GM04503 (cell line): ENCODE measurements around the gene GIMAP4.
"Not testable (repeated sequence)": the region's sequence is repeated elsewhere in the genome, so short reads cannot be mapped to it uniquely, and the experiment has no call there.

ENCODE experiments used
- DNase-seq: peaks from one replicate; pipeline ENCODE4 v3.0.0-alpha.2; 2012; ENCODE audit warnings: low read depth

The GIMAP4 gene

GRCh38 chr7:150580638-150581394 is 13.6 kb downstream of the GIMAP4 start:
- DNase-seq, result no peak

DNA sequence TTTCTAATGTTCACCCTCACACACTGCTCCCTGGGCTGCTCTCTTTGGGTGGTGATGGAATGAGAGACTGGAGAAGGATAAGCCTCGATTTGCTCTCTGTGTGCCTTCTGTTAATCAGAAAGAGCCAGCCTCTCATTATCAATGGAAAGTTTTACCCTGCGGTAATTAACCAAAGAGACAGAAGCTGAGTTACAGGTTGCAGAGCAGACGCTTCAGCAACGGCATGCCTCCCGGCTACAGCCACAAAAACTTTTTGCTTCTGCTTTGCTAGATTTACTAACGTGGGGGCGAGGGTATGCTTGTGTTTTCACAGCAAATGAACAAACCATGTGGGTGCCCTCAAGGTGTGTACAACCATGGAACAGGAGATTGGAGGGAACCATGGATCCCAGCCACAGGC is 18.0 kb downstream of the GIMAP4 start:
- DNase-seq, result no peak

- no peak for DNase-seq
Observed at GRCh38 chr7:150586068-150586784, 19.0 kb downstream of the GIMAP4 start.

GRCh38 chr7:150586785-150587152 is 19.6 kb downstream of the GIMAP4 start:
- no peak for DNase-seq

- DNase-seq, result no peak
Observed at GRCh38 chr7:150587551-150587950, 20.4 kb downstream of the GIMAP4 start.

DNA sequence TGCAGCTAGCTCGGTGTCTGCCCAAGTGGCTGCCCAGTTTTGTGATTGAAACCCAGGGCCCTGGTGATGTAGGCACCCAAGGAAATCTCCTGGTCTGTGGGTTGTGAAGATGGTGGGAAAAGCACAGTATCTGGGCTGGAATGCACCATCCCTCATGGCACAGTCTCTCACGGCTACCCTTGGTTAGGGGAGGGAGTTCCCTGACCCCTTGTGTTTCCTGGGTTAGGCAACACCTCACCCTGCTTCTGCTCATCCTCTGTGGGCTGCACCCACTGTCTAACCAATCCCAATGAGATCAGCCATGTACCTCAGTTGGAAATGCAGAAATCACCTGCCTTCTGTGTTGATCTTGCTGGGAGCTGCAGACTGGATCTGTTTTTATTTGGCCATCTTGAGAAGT is 27.6 kb downstream of the GIMAP4 start:
- no peak for DNase-seq

DNA sequence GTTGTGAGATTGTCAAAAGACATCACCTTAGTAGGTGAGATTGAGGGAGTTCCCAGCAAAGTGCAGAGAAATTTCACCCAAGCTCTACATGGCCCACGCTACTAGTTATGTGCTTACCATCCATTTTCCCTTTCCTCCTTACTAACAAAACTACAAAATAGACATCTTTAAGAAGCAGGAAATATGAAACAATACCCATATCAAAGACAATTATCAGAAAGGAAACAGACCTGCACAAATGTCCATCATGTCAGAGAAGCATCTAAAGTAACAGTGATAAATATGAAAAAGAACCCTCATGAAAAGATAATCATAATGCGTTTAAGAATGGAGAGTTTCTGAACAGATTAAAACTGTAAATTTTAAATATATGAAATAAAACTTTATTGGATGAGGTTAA is 28.2 kb downstream of the GIMAP4 start:
- no peak for DNase-seq

- DNase-seq, result not testable (repeated sequence)
Observed at GRCh38 chr7:150603600-150603999, 36.4 kb downstream of the GIMAP4 start.

GRCh38 chr7:150610233-150610632 is 43.0 kb downstream of the GIMAP4 start:
- DNase-seq, result no peak

DNA sequence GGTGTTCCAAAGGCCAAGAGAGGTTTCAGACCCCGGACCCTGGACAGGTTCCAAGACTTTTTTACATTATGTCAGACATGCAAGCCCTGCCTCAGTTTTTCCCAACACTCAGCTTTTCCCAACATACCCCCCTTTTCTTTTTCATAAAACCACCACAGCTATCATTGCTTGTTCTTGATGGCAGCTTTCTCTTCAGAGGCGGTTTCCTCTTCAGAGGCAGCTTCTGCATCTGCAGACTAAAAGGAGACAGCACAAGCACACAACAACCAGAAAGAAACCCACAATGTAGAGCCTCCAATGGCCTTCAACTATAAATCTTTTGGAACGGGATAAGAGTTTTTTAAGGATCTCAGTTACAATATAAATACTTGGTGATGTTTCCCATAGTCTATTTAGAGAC is 45.7 kb downstream of the GIMAP4 start:
- DNase-seq, result no peak

GRCh38 chr7:150613880-150614279 is 46.7 kb downstream of the GIMAP4 start:
- no peak for DNase-seq

DNA sequence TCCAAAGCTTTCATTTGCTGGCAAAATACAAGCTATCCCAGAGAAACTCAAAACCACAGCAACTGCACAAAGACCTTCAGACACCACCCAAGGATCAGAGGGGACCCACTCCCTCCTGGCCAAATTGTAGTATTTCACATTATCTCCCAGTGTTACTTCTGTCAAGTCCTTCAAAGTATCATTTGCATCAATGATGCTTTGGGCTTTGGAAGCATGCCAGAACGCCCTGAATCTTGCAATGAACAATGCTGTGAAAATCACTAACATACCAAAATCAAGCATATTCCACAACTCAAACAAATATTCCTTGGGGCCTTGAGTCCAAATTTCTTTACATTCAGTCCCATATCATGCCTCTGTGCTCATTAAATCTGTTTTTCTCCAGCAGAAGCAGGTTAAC is 47.2 kb downstream of the GIMAP4 start:
- DNase-seq, result not testable (repeated sequence)

DNA sequence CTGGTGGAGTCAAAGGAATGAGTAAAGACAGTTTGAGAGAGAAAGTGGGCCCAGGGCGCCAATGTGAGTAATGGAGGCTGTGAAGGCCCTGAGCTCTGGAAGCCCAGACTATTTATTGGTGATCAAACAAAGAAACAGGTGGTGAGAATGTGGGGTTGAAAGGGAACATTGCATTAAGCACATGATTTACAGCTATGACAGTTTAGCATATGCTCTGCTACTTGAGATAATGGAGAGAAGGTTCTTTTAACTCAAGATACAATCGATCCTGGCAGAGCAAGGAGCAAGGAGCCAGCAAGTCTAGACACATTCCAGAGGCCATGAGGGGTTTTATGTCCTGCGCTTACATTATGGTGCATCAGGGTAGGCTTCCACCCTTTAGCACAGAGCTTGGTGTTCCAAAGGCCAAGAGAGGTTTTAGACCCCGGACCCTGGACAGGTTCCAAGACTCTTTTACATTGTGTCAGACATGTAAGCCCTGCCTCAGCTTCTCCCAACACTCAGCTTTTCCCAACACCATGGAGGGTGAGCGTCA is 48.1 kb downstream of the GIMAP4 start:
- not testable (repeated sequence) for DNase-seq

- DNase-seq, result no peak
Observed at GRCh38 chr7:150620061-150620460, 52.9 kb downstream of the GIMAP4 start.

GRCh38 chr7:150620617-150621371 is 53.6 kb downstream of the GIMAP4 start:
- no peak for DNase-seq

- DNase-seq, result no peak
Observed at GRCh38 chr7:150621376-150621775, 54.2 kb downstream of the GIMAP4 start.
